Cardiac fibroblast (primary cell): ENCODE results near the gene PPP6C.

ENCODE experiments used
- DNase-seq, 2 donors: peaks; one replicate each; pipeline versions ENCODE4 v3.0.0 to v3.0.0-alpha.2; 2010; ENCODE audit warnings: low read depth in 2 of 2
- H3K4me3 ChIP-seq, 2 donors: replicated peaks in 1 of 2; 1 replicate in 1 of 2; 2 replicates in 1 of 2; pipeline ENCODE4 v1.5.1; 2011; ENCODE audit warnings: low read depth in 2 of 2, low read length in 2 of 2, mild to moderate bottlenecking in 2 of 2, moderate library complexity in 1 of 2
- CTCF ChIP-seq: IDR thresholded peaks from one replicate; pipeline ENCODE4 v1.5.1; 2011; ENCODE audit warnings: low read depth, mild to moderate bottlenecking, low read length, inconsistent platforms

The PPP6C gene

DNA sequence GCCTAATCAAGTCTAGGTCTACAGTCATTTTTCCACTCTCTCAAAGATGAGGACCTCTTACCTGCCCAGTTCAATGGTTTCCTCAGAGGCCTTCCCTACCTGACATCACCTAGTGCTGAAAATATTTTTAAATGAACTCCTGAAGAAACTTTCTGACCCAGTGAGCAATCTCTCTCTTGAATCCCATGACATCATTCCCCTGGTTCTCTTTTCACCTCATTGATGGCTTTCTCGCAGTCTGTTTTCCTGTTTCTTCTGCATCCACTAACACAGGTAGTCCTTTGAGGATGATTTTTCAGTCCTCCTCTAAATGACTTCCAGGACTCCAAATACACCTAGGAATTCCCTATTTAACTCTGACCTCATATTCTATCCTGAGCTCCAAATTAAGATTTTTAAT, 86.6 kb downstream of the PPP6C start:
- no peak for DNase-seq
- no peak for TF ChIP-seq CTCF
- no peak overlapping the region for H3K4me3 ChIP-seq

DNA sequence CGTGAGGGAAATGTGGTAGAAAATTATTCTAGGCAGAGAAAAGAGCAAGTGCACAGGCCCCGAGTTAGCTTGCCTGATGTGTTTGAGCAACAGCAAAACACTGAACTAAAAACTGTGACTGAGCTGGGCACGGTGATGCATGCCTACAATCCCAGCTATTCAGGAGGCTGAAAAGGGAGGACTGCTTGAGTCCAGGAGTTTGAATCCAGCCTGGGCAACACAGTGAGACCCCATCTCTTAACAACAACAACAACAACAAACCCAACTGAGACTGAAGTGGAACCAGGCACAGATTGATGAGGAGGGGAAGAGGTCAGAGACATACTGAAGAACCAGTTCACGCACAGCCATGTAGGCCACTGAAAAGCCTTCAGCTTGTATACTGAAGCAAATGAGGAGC, 88.8 kb downstream of the PPP6C start:
- no peak for DNase-seq
- no peak overlapping the region for H3K4me3 ChIP-seq
- TF ChIP-seq CTCF, result no peak

DNA sequence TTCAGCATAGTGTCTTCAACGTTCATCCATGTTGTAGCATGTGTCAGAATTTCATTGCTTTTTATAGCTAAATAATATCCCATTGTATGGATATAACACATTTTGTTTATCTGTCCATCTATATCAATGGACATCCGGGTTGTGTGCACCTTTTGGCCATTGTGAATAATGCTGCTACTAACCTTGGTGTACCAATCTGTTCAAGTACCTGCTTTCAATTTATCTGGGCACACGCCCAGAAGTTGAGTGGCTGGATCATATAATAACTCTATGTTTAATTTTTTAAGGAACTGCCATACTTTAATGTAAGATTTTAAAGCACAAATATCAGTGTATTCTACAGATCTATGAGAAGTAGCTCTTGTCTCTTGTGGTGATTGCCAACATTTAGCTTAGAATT, 89.8 kb downstream of the PPP6C start:
- TF ChIP-seq CTCF, result no peak
- no peak for DNase-seq
- H3K4me3 ChIP-seq, result no peak overlapping the region
